AG10803 (cell line): ENCODE data around the gene DSG1.
"Not testable (repeated sequence)": the region's sequence is repeated elsewhere in the genome, so short reads cannot be mapped to it uniquely, and the experiment has no call there.

Experiments used
- DNase-seq: peaks from one replicate; pipeline ENCODE4 v3.0.0; 2010; ENCODE audit warnings: low read depth
- H3K4me3 ChIP-seq: 2 replicates; pipeline ENCODE4 v1.5.1; 2011; ENCODE audit warnings: mild to moderate bottlenecking, low read length, control low read depth
- TF ChIP-seq, protein P1 (sequence below): conservative IDR thresholded peaks from 2 replicates; pipeline ENCODE4 v1.5.1; 2011; ENCODE audit warnings: mild to moderate bottlenecking, low read length, control low read depth, inconsistent platforms

The DSG1 gene

DNA sequence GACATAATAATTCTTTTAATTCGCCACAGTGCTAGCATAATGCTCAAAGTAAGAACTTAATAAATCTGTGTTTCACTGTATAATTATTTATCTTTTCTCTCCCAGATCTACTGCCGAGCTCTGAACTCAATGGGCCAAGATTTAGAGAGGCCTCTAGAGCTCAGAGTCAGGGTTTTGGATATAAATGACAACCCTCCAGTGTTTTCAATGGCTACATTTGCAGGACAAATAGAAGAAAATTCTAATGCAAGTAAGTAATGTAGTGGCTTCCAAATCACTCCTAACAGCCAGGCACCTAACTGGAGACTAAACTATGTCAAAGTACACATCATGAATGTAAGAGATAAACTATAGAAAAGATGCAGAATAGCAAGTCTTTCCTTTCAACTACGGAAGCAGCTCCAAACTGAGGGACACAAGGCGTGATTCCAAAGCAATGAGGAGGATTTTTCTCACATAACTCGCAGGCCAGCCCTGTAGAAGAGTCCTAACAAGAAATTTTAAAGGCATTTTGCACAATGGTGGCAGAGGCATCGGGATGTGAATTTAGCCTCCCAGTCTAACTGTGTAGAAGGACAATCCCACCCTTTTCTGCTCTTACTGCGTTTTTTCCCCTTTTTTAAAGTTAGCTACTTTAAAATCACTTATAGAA lies 12.0 kb downstream of the DSG1 start:
- TF ChIP-seq, protein P1, sequence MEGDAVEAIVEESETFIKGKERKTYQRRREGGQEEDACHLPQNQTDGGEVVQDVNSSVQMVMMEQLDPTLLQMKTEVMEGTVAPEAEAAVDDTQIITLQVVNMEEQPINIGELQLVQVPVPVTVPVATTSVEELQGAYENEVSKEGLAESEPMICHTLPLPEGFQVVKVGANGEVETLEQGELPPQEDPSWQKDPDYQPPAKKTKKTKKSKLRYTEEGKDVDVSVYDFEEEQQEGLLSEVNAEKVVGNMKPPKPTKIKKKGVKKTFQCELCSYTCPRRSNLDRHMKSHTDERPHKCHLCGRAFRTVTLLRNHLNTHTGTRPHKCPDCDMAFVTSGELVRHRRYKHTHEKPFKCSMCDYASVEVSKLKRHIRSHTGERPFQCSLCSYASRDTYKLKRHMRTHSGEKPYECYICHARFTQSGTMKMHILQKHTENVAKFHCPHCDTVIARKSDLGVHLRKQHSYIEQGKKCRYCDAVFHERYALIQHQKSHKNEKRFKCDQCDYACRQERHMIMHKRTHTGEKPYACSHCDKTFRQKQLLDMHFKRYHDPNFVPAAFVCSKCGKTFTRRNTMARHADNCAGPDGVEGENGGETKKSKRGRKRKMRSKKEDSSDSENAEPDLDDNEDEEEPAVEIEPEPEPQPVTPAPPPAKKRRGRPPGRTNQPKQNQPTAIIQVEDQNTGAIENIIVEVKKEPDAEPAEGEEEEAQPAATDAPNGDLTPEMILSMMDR = no peak

DNA sequence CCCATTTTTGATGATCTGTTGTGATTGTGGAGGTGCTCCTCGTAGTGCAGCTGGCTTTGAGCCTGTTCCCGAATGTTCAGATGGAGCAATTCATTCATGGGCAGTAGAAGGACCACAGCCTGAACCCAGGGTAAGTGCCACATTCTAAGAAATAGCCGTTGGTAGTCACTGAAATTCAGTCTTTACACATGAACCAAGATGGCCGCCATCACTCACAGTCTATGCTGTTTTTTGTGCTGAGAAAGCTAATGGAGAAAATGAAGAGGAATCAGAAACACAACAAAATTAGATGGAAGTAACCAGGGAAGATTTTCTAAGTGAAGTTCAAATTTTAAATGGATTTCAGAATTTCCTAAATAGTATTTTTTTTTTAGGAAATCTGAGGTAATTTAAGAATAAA lies 25.5 kb downstream of the DSG1 start:
- TF ChIP-seq, protein P1 = no peak
- DNase-seq = no peak

More for the DNA sequence above, 12.0 kb downstream of the DSG1 start:
- no peak overlapping the region for H3K4me3 ChIP-seq
- no peak for DNase-seq

DNA sequence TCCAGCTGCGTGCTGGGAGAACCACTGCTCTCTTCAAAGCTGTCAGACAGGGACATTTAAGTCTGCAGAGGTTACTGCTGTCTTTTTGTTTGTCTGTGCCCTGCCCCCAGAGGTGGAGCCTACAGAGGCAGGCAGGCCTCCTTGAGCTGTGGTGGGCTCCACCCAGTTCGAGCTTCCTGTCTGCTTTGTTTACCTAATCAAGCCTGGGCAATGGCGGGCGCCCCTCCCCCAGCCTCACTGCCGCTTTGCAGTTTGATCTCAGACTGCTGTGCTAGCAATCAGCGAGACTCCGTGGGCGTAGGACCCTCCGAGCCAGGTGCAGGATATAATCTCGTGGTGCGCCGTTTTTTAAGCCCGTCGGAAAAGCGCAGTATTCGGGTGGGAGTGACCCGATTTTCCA lies 35.4 kb downstream of the DSG1 start:
- DNase-seq = not testable (repeated sequence)

More for the DNA sequence above, 25.5 kb downstream of the DSG1 start:
- no peak overlapping the region for H3K4me3 ChIP-seq

DNA sequence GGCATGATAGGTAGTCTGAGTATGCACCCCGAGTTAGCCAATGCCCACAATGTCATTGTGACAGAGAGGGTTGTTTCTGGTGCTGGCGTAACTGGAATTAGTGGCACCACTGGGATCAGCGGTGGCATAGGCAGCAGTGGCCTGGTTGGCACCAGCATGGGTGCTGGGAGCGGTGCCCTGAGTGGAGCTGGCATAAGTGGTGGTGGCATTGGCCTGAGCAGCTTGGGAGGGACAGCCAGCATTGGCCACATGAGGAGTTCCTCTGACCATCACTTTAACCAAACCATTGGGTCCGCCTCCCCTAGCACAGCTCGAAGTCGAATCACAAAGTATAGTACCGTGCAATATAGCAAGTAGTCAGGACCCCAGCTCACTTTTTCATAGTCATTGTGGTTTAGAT lies 37.0 kb downstream of the DSG1 start:
- H3K4me3 ChIP-seq = no peak overlapping the region
- TF ChIP-seq, protein P1 = no peak
- no peak for DNase-seq

More for the DNA sequence above, 35.4 kb downstream of the DSG1 start:
- not testable (repeated sequence) for H3K4me3 ChIP-seq

DNA sequence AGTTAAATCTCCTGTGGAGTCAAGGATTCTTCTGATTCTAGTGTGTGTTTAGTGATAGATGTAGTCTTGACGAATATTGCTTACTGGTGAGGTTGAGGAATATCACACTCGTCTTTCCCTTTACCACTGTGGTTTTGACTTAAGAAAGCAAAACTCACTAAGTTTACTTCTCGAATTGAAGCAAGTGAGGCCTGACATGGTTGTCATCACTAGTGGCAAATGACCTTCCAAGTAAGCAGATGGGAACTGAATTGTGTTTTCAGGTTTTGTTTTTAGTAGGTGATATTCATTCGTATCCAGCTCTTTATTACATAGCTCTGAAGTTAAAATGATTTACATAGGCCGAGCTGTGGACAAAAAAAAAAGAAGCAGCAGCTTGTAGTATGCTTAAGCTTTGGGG lies 38.1 kb downstream of the DSG1 start:
- no peak for DNase-seq
- TF ChIP-seq, protein P1 = no peak
- no peak overlapping the region for H3K4me3 ChIP-seq

DNA sequence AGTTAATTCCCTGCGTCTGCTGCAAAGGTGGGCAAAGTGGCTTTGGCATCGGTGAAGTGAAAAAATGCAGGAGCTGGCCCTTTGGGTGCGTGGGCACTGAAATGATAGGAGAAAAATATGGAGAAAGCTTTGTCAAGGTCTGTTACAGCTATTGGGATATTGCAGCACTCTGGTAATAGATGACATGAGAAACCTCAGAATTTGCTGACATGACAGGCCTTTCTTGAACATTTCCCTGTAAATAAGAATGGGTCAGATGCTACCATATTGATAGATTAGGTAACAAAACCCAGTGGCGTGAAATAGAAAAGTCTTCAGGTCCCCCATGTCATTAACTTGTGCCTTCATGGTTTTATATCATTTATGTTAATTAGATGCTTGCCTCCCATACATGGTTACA lies 46.2 kb downstream of the DSG1 start:
- DNase-seq = no peak
- TF ChIP-seq, protein P1 = no peak
- no peak overlapping the region for H3K4me3 ChIP-seq

DNA sequence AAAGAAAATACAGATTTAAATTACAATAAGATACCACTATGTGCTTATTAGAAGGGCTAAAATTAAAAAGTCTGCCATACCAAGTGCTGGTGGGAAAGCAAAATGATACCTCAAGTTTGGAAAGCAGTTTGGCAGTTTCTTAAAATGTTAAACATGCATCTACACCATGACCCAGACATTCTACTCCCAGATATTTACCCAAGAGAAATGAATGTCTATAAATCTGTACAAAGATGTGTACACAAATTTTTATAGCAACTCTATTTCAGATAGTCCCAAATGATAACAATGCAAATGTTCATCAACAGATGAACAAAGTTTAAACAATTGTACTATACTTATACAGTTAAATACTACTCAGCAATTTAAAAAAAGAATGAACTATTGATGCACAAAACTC lies 51.5 kb downstream of the DSG1 start:
- H3K4me3 ChIP-seq = no peak overlapping the region
- TF ChIP-seq, protein P1 = no peak
- no peak for DNase-seq
